ENCODE measurements around the gene STK10.

Gene STK10

DNA sequence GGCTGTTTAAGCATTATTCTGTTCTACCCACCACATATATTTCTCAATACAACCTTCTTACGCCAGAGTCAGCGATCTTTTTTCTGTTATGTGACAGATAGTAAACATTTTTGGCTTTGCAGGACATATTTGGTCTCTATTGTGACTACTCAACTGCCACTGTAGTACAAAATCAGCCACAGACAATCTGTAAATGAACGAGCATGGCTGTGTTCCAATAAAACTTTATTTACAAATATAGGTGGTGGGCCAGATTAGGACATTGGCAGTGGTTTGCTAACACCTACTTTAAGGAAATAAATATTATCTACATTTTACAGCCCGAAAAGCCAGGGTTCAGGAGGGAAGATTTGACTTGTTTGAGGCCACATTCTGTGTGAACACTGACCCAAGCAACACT, 141.4 kb downstream of the STK10 start:
- Histone ChIP-seq H3F3A (ENCODE audit: insufficient read depth, low read length) (no peaks in the 10 kb centered on the region), H3K9me2 (ENCODE audit: low read depth, low read length) (no peaks in the 10 kb centered on the region), H3K9ac (ENCODE audit: low read length) (no peak overlapping the region), H3K4me2 (ENCODE audit: low read length) (no peak overlapping the region), H3K4me1 (ENCODE audit: insufficient read depth, low read length, severe bottlenecking) (no peaks in the 10 kb centered on the region), H3K27ac (ENCODE audit: low read depth, low read length, poor library complexity, severe bottlenecking) (no peak overlapping the region), H3K27me3 (ENCODE audit: insufficient read depth, low read length) (no peaks in the 10 kb centered on the region), H3K4me3 (ENCODE audit: low read depth, low read length, poor library complexity, severe bottlenecking) (no peak overlapping the region), H3K79me2 (ENCODE audit: insufficient read depth, low read length) (no peaks in the 10 kb centered on the region), H3K9me3 (ENCODE audit: low read length) (no peaks in the 10 kb centered on the region), H3K36me3 (ENCODE audit: insufficient read depth, low read length) (peaks cover 69% of the 10 kb centered on the region), H4K20me1 (ENCODE audit: insufficient read depth, low read length) (no peaks in the 10 kb centered on the region), H2AFZ (ENCODE audit: low read length) (no peak overlapping the region)
- TF ChIP-seq EZH2 (IDR thresholded peaks at IDR 0.05; ENCODE audit: borderline replicate concordance, low read length): no peak
- TF ChIP-seq, protein P1, sequence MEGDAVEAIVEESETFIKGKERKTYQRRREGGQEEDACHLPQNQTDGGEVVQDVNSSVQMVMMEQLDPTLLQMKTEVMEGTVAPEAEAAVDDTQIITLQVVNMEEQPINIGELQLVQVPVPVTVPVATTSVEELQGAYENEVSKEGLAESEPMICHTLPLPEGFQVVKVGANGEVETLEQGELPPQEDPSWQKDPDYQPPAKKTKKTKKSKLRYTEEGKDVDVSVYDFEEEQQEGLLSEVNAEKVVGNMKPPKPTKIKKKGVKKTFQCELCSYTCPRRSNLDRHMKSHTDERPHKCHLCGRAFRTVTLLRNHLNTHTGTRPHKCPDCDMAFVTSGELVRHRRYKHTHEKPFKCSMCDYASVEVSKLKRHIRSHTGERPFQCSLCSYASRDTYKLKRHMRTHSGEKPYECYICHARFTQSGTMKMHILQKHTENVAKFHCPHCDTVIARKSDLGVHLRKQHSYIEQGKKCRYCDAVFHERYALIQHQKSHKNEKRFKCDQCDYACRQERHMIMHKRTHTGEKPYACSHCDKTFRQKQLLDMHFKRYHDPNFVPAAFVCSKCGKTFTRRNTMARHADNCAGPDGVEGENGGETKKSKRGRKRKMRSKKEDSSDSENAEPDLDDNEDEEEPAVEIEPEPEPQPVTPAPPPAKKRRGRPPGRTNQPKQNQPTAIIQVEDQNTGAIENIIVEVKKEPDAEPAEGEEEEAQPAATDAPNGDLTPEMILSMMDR (IDR thresholded peaks at IDR 0.05; ENCODE audit: low read length): no peak

DNA sequence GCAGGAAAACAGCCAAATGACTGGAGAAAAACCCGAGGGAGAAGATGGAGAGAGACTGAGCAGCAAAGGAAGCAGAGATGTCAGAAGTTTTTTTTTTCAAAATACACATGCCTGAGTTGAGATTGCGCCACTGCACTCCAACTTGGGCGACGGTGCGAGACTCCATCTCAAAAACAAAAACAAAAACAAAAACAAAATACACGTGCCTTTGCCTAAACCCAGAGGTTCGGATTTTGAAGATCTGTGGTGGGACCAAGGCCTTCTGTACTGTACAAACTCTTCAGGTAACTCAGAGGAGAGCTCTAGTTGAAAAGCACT, 142.8 kb downstream of the STK10 start:
- H3K9ac ChIP-seq (ENCODE audit: low read length): no peak overlapping the region
- H3K27me3 ChIP-seq (ENCODE audit: insufficient read depth, low read length): no peaks in the 10 kb centered on the region
- no peaks in the 10 kb centered on the region for H3K9me2 ChIP-seq (ENCODE audit: low read depth, low read length)
- no peaks in the 10 kb centered on the region for H3K79me2 ChIP-seq (ENCODE audit: insufficient read depth, low read length)
- no peaks in the 10 kb centered on the region for H3K9me3 ChIP-seq (ENCODE audit: low read length)
- no peak for TF ChIP-seq EZH2 (IDR thresholded peaks at IDR 0.05; ENCODE audit: borderline replicate concordance, low read length)
- TF ChIP-seq, protein P1 (IDR thresholded peaks at IDR 0.05; ENCODE audit: low read length): no peak
- no peaks in the 10 kb centered on the region for H3K4me1 ChIP-seq (ENCODE audit: insufficient read depth, low read length, severe bottlenecking)
- no peaks in the 10 kb centered on the region for H3F3A ChIP-seq (ENCODE audit: insufficient read depth, low read length)
- H3K27ac ChIP-seq (ENCODE audit: low read depth, low read length, poor library complexity, severe bottlenecking): no peak overlapping the region
- no peak overlapping the region for H3K4me2 ChIP-seq (ENCODE audit: low read length)
- H3K4me3 ChIP-seq (ENCODE audit: low read depth, low read length, poor library complexity, severe bottlenecking): no peak overlapping the region
- H4K20me1 ChIP-seq (ENCODE audit: insufficient read depth, low read length): no peaks in the 10 kb centered on the region
- H3K36me3 ChIP-seq (ENCODE audit: insufficient read depth, low read length): peaks cover 57% of the 10 kb centered on the region
- no peak overlapping the region for H2AFZ ChIP-seq (ENCODE audit: low read length)

DNA sequence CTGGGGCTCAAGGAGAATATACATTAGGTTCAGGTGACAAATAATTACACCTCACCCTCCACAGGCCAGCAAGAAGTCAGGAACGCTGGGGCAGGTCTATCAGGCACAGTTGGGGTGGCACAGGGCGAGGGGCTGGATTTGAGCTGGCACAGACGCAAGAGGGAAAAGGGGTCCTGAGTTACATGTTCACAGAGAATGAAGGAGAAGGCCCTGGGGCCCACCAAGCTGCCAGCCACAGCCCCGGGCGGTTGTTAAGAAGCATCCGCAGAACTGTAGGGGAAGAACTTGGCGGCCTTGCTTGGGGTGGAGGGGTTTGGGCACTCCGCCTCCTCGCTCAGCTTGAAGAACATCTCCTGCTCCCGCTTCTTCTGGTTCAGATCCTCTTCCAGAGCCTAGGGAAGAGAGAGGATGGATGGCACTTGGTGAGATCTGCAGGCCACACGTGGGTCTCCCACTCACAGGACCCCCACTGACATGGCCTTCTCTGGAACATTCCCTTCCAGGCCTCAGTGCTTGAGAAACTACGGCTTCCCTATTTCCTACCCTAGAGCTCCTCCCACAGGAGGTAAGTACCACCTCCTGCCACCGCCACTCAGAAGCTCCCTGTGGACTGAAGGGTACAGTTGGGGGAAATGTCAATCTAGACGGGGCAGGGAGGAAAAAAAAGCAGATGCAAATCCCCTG, 143.3 kb downstream of the STK10 start:
- Histone ChIP-seq H4K20me1 (ENCODE audit: insufficient read depth, low read length) (no peaks in the 10 kb centered on the region), H2AFZ (ENCODE audit: low read length) (no peak overlapping the region), H3K4me3 (ENCODE audit: low read depth, low read length, poor library complexity, severe bottlenecking) (no peak overlapping the region), H3K9me3 (ENCODE audit: low read length) (no peaks in the 10 kb centered on the region), H3K9ac (ENCODE audit: low read length) (no peak overlapping the region), H3K79me2 (ENCODE audit: insufficient read depth, low read length) (no peaks in the 10 kb centered on the region), H3K27ac (ENCODE audit: low read depth, low read length, poor library complexity, severe bottlenecking) (no peak overlapping the region), H3F3A (ENCODE audit: insufficient read depth, low read length) (no peaks in the 10 kb centered on the region), H3K4me1 (ENCODE audit: insufficient read depth, low read length, severe bottlenecking) (no peaks in the 10 kb centered on the region), H3K9me2 (ENCODE audit: low read depth, low read length) (no peaks in the 10 kb centered on the region), H3K27me3 (ENCODE audit: insufficient read depth, low read length) (no peaks in the 10 kb centered on the region), H3K4me2 (ENCODE audit: low read length) (no peak overlapping the region), H3K36me3 (ENCODE audit: insufficient read depth, low read length) (peaks cover 52% of the 10 kb centered on the region)
- TF ChIP-seq EZH2 (IDR thresholded peaks at IDR 0.05; ENCODE audit: borderline replicate concordance, low read length): no peak
- TF ChIP-seq, protein P1 (IDR thresholded peaks at IDR 0.05; ENCODE audit: low read length): no peak
